OCI-LY7 (cell line): ENCODE data around the gene GPC4. TPM values are rescaled to one million over a fixed set of nuclear protein-coding genes. Genes with fewer than 3 reads are reported as not detected.

Experiments used
- BruUV-seq: library from RNA; stranded (reverse); fragments of 400-500 nt; replicated peaks from 2 replicates; lab custom pipeline; 2021; lab: Mats Ljungman, UMichigan
- CTCF ChIA-PET: fragments of 300-600 bp; sonication (Branson Sonifier 250); formaldehyde crosslinking; loops from one replicate; lab custom pipeline; 2022; ENCODE audit warnings: antibody characterized with exemption; ENCODE audit not compliant: unreplicated experiment; lab: Charles Lee
- POLR2A ChIA-PET: fragments of 300-600 bp; sonication (Branson Sonifier 250); formaldehyde crosslinking; loops from one replicate; lab custom pipeline; 2022; ENCODE audit warnings: antibody characterized with exemption; lab: Charles Lee
- DNase-seq: peaks from one replicate; pipeline ENCODE4 v3.0.0-alpha.2; 2015; ENCODE audit warnings: low spot score
- H2AFZ ChIP-seq: fragments of 200-600 bp; sonication (generic), shearing (Covaris generic); 2 replicates; pipeline ENCODE4 v1.6.1; 2014; ENCODE audit warnings: mild to moderate bottlenecking, antibody characterized with exemption, low read length, moderate library complexity
- H3K27ac ChIP-seq: fragments of 200-600 bp; sonication (generic); 2 replicates; pipeline ENCODE4 v1.5.1; 2014; ENCODE audit warnings: mixed run types, low read depth, mild to moderate bottlenecking, moderate library complexity, low read length, inconsistent platforms; ENCODE audit not compliant: poor library complexity, severe bottlenecking
- H3K36me3 ChIP-seq: fragments of 200-600 bp; sonication (generic); 2 replicates; pipeline ENCODE4 v1.6.1; 2014; ENCODE audit warnings: mild to moderate bottlenecking, antibody characterized with exemption, low read length, moderate library complexity, mixed read lengths; ENCODE audit not compliant: insufficient read depth
- H3K4me1 ChIP-seq: fragments of 200-600 bp; sonication (generic); 2 replicates; pipeline ENCODE4 v1.5.1; 2014; ENCODE audit warnings: mild to moderate bottlenecking, low read length; ENCODE audit not compliant: insufficient read depth, poor library complexity, severe bottlenecking
- H3K4me2 ChIP-seq: fragments of 200-600 bp; sonication (generic); 2 replicates; pipeline ENCODE4 v1.6.1; 2014; ENCODE audit warnings: mild to moderate bottlenecking, low read length
- H3K4me3 ChIP-seq: fragments of 200-600 bp; sonication (generic); 2 replicates; pipeline ENCODE4 v1.5.1; 2014; ENCODE audit warnings: mild to moderate bottlenecking, low read depth, low read length; ENCODE audit not compliant: poor library complexity, severe bottlenecking
- H3K79me2 ChIP-seq: fragments of 200-600 bp; sonication (generic); 2 replicates; pipeline ENCODE4 v1.6.1; 2016; ENCODE audit warnings: low read depth, mild to moderate bottlenecking, low read length, moderate library complexity, mixed read lengths; ENCODE audit not compliant: insufficient read depth
- H3K9me2 ChIP-seq: fragments of 200-600 bp; sonication (generic); 2 replicates; pipeline ENCODE4 v1.6.1; 2016; ENCODE audit warnings: mild to moderate bottlenecking, low read length, mixed read lengths; ENCODE audit not compliant: insufficient read depth
- H3K9me3 ChIP-seq: fragments of 200-600 bp; sonication (generic); 2 replicates; pipeline ENCODE4 v1.6.1; 2014; ENCODE audit warnings: mild to moderate bottlenecking, mixed run types, low read length, mixed read lengths
- H4K20me1 ChIP-seq: fragments of 200-600 bp; sonication (generic); 2 replicates; pipeline ENCODE4 v1.6.1; 2014; ENCODE audit warnings: mild to moderate bottlenecking, antibody characterized with exemption, low read length, moderate library complexity, mixed read lengths; ENCODE audit not compliant: insufficient read depth
- EZH2phosphoT487 ChIP-seq: fragments of 200-600 bp; sonication (generic); IDR thresholded peaks from 2 replicates; pipeline ENCODE4 v1.6.1; 2018; ENCODE audit warnings: low read depth, borderline replicate concordance, mild to moderate bottlenecking, mixed run types, antibody characterized with exemption, low read length, moderate library complexity, mixed read lengths
- intact Hi-C: fragments of 100-400 bp; cut with micrococcal nuclease; formaldehyde crosslinking; loops from one replicate; pipeline ENCODE4 v1.10.0; 2022; ENCODE audit not compliant: unreplicated experiment
- total RNA-seq, 2 experiments: library from RNA; depleted of rRNA in 1 of 2; stranded (reverse); fragments of >200 nt in 1 of 2; shearing (Covaris generic) in 1 of 2; gene quantifications; 2 replicates each; pipeline ENCODE4 v1.2.3, GENCODE V29; 2014 to 2022
- TF ChIP-seq, protein P1 (sequence below): fragments of 200-600 bp; sonication (generic); conservative IDR thresholded peaks from 2 replicates; pipeline ENCODE4 v1.5.1; 2014; ENCODE audit warnings: mild to moderate bottlenecking, antibody characterized with exemption, low read length, moderate library complexity, mixed read lengths

Gene GPC4
- total RNA-seq, 2 experiments from 2014 or later = not detected

DNA sequence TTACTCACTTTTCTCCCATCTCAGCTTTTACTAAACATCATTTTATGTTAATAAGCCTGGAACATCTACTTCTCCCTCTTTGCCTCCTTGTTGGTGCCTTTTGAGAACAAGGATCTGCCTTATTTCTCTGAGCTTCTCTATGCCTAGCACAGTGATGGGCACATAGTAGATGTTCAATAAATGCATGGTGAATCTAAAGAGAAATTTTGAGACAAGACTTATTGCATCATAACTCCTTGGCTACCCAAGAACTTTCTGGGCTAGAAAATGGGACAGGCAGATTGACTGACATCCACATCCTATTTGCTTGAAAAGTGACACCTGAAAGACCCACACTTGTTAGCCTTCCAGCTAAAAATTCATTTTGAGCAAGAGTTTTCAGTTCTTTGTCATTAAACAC is 109.9 kb downstream of the GPC4 start:
- H3K9me3 ChIP-seq = no peaks in the 10 kb centered on the region
- H3K79me2 ChIP-seq = no peaks in the 10 kb centered on the region
- H3K9me2 ChIP-seq = no peaks in the 10 kb centered on the region
- no peak overlapping the region for H2AFZ ChIP-seq
- intact Hi-C loops = no loop called here
- POLR2A ChIA-PET = interaction anchor here (0.6 kb wide), 1 partner anchor 97 kb away, joined by 3 read pairs; no protein-coding TSS in a partner anchor
- no peaks in the 10 kb centered on the region for H3K36me3 ChIP-seq
- H3K27ac ChIP-seq = no peak overlapping the region
- H3K4me3 ChIP-seq = no peak overlapping the region
- CTCF ChIA-PET = no interaction called here
- TF ChIP-seq, protein P1, sequence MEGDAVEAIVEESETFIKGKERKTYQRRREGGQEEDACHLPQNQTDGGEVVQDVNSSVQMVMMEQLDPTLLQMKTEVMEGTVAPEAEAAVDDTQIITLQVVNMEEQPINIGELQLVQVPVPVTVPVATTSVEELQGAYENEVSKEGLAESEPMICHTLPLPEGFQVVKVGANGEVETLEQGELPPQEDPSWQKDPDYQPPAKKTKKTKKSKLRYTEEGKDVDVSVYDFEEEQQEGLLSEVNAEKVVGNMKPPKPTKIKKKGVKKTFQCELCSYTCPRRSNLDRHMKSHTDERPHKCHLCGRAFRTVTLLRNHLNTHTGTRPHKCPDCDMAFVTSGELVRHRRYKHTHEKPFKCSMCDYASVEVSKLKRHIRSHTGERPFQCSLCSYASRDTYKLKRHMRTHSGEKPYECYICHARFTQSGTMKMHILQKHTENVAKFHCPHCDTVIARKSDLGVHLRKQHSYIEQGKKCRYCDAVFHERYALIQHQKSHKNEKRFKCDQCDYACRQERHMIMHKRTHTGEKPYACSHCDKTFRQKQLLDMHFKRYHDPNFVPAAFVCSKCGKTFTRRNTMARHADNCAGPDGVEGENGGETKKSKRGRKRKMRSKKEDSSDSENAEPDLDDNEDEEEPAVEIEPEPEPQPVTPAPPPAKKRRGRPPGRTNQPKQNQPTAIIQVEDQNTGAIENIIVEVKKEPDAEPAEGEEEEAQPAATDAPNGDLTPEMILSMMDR = no peak
- TF ChIP-seq EZH2phosphoT487 = no peak
- no peak for DNase-seq
- no peaks in the 10 kb centered on the region for H4K20me1 ChIP-seq
- no peaks in the 10 kb centered on the region for H3K4me1 ChIP-seq
- BruUV-seq = no TSS peak
- H3K4me2 ChIP-seq = no peak overlapping the region

GRCh38 chrX:133302775-133303445 is 112.4 kb downstream of the GPC4 start:
- intact Hi-C loops = no loop called here
- H3K36me3 ChIP-seq = no peaks in the 10 kb centered on the region
- TF ChIP-seq EZH2phosphoT487 = no peak
- TF ChIP-seq, protein P1 = no peak
- H2AFZ ChIP-seq = no peak overlapping the region
- no peak overlapping the region for H3K4me2 ChIP-seq
- no peak overlapping the region for H3K4me3 ChIP-seq
- CTCF ChIA-PET = no interaction called here
- H3K79me2 ChIP-seq = no peaks in the 10 kb centered on the region
- no peaks in the 10 kb centered on the region for H3K4me1 ChIP-seq
- BruUV-seq = no TSS peak
- H3K9me2 ChIP-seq = no peaks in the 10 kb centered on the region
- no peak overlapping the region for H3K27ac ChIP-seq
- no peaks in the 10 kb centered on the region for H4K20me1 ChIP-seq
- no peaks in the 10 kb centered on the region for H3K9me3 ChIP-seq
- POLR2A ChIA-PET = no interaction called here
- no peak for DNase-seq

DNA sequence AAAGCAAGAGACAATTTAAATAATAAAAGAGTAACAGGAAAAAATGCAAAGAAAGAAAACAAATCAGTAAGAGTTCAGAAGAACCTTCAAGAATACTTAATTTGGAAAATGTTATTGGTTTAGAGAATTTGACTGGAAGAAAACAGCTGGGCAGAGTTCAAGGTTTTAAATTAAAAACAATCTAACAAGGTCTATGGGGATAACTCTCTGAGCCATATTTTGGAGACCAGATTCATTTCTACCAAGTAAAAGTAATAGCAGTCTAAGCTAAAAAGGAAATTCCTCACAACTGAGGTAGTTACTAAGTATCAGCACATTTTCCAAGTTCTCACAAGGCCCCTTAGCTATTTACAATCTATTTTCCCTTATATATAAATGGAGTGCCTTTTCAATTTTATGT is 114.7 kb downstream of the GPC4 start:
- Histone ChIP-seq H3K79me2 (no peaks in the 10 kb centered on the region), H3K4me1 (no peaks in the 10 kb centered on the region), H3K4me2 (no peak overlapping the region), H4K20me1 (no peaks in the 10 kb centered on the region), H2AFZ (no peak overlapping the region), H3K36me3 (no peaks in the 10 kb centered on the region), H3K4me3 (no peak overlapping the region), H3K9me2 (no peaks in the 10 kb centered on the region), H3K9me3 (no peaks in the 10 kb centered on the region), H3K27ac (no peak overlapping the region)
- TF ChIP-seq, protein P1 = no peak
- no peak for TF ChIP-seq EZH2phosphoT487
- no TSS peak for BruUV-seq
- ChIA-PET CTCF (no interaction called here), POLR2A (no interaction called here)
- intact Hi-C loops = no loop called here
- no peak for DNase-seq
